IMR-90 (cell line): ENCODE measurements around the gene TCERG1L. TPM values are rescaled to one million over a fixed set of nuclear protein-coding genes. Genes with fewer than 3 reads are reported as not detected.

Source experiments
- ATAC-seq: fragments of 200-7000 bp; cut with Tn5 transposase; 2 replicates; pipeline ENCODE4 v1.9.1; 2020; ENCODE audit warnings: low read depth, mild to moderate bottlenecking, moderate library complexity
- BruUV-seq: library from RNA; stranded (reverse); fragments of 400-500 nt; replicated peaks from 2 replicates; lab custom pipeline; 2021; lab: Mats Ljungman, UMichigan
- CTCF ChIA-PET: fragments of 300-600 bp; formaldehyde crosslinking; extraction: SDS; loops from one replicate; lab custom pipeline; 2021; ENCODE audit warnings: antibody characterized with exemption; lab: Yijun Ruan, JAX
- POLR2A ChIA-PET: fragments of 300-600 bp; sonication (Branson Sonifier 250); formaldehyde crosslinking; loops from one replicate; lab custom pipeline; 2022; ENCODE audit warnings: antibody characterized with exemption; ENCODE audit not compliant: unreplicated experiment; lab: Charles Lee
- DNase-seq: peaks from one replicate; pipeline ENCODE4 v3.0.0; 2013
- H2AFZ ChIP-seq: replicated peaks from 2 replicates; pipeline ENCODE3; 2013; ENCODE audit warnings: low read length, mild to moderate bottlenecking; ENCODE audit not compliant: poor library complexity
- H2AK5ac ChIP-seq: 2 replicates; pipeline ENCODE4 v1.6.1; 2013; ENCODE audit warnings: low read depth, low read length, inconsistent platforms
- H2AK9ac ChIP-seq: replicated peaks from 2 replicates; pipeline ENCODE3; 2013; ENCODE audit warnings: mild to moderate bottlenecking, low read depth, low read length, moderate library complexity; ENCODE audit not compliant: poor library complexity
- H2BK120ac ChIP-seq: 2 replicates; pipeline ENCODE4 v1.6.1; 2013; ENCODE audit warnings: low read depth, low read length, inconsistent platforms
- H2BK15ac ChIP-seq: 3 replicates; pipeline ENCODE4 v1.6.1; 2013; ENCODE audit warnings: low read depth, low read length, inconsistent platforms
- H2BK20ac ChIP-seq: 2 replicates; pipeline ENCODE4 v1.6.1; 2013; ENCODE audit warnings: low read depth, mild to moderate bottlenecking, inconsistent platforms, low read length, moderate library complexity
- H2BK5ac ChIP-seq: 2 replicates; pipeline ENCODE4 v1.6.1; 2013; ENCODE audit warnings: mild to moderate bottlenecking, low read depth, low read length, inconsistent platforms; ENCODE audit not compliant: poor library complexity, severe bottlenecking
- H3K14ac ChIP-seq: replicated peaks from 2 replicates; pipeline ENCODE4 v1.6.1; 2013; ENCODE audit warnings: low read depth, low read length, inconsistent platforms
- H3K18ac ChIP-seq: 2 replicates; pipeline ENCODE4 v1.6.1; 2013; ENCODE audit warnings: low read depth, low read length, control low read depth
- H3K23ac ChIP-seq: 2 replicates; pipeline ENCODE4 v1.6.1; 2013; ENCODE audit warnings: low read depth, low read length, inconsistent platforms
- H3K27ac ChIP-seq: 2 replicates; pipeline ENCODE4 v1.5.1; 2013; ENCODE audit warnings: mild to moderate bottlenecking, control low read depth, low read length; ENCODE audit not compliant: insufficient read depth
- H3K27me3 ChIP-seq: 2 replicates; pipeline ENCODE4 v1.6.1; 2013; ENCODE audit warnings: low read length; ENCODE audit not compliant: control insufficient read depth, insufficient read depth
- H3K36me3 ChIP-seq: 2 replicates; pipeline ENCODE4 v1.6.1; 2013; ENCODE audit warnings: low read length, mixed read lengths; ENCODE audit not compliant: control insufficient read depth, insufficient read depth
- H3K4ac ChIP-seq: 2 replicates; pipeline ENCODE4 v1.6.1; 2013; ENCODE audit warnings: low read depth, low read length, inconsistent platforms
- H3K4me1 ChIP-seq: 2 replicates; pipeline ENCODE4 v1.6.1; 2013; ENCODE audit warnings: low read length, mixed read lengths; ENCODE audit not compliant: control insufficient read depth, insufficient read depth
- H3K4me2 ChIP-seq: 2 replicates; pipeline ENCODE4 v1.6.1; 2013; ENCODE audit warnings: low read depth, mild to moderate bottlenecking, control low read depth, low read length, moderate library complexity
- H3K4me3 ChIP-seq: 2 replicates; pipeline ENCODE4 v1.5.1; 2013; ENCODE audit warnings: low read depth, mild to moderate bottlenecking, control low read depth, low read length, moderate library complexity; ENCODE audit not compliant: insufficient read depth
- H3K56ac ChIP-seq: 2 replicates; pipeline ENCODE4 v1.6.1; 2013; ENCODE audit warnings: low read length, inconsistent platforms; ENCODE audit not compliant: insufficient read depth; ENCODE audit errors: extremely low read depth
- H3K79me1 ChIP-seq, 2 experiments: 2 replicates each; pipeline ENCODE4 v1.6.1; 2013; ENCODE audit warnings: low read length in 2 of 2, inconsistent platforms in 1 of 2, low read depth in 1 of 2
- H3K9ac ChIP-seq: 2 replicates; pipeline ENCODE4 v1.6.1; 2013; ENCODE audit warnings: low read depth, low read length, control low read depth
- H3K9me1 ChIP-seq: 2 replicates; pipeline ENCODE4 v1.6.1; 2013; ENCODE audit warnings: low read length, inconsistent platforms; ENCODE audit not compliant: insufficient read depth
- H3K9me3 ChIP-seq: 2 replicates; pipeline ENCODE4 v1.6.1; 2013; ENCODE audit warnings: low read length; ENCODE audit not compliant: control insufficient read depth, insufficient read depth
- H4K20me1 ChIP-seq: 2 replicates; pipeline ENCODE4 v1.6.1; 2013; ENCODE audit warnings: low read length, inconsistent platforms; ENCODE audit not compliant: insufficient read depth
- H4K5ac ChIP-seq: 2 replicates; pipeline ENCODE4 v1.6.1; 2013; ENCODE audit warnings: mild to moderate bottlenecking, low read depth, low read length, control low read depth
- H4K8ac ChIP-seq, 2 experiments: 2 replicates each; pipeline ENCODE4 v1.6.1; 2013; ENCODE audit warnings: low read depth in 2 of 2, low read length in 2 of 2, control low read depth in 1 of 2, inconsistent platforms in 1 of 2
- H4K91ac ChIP-seq: 2 replicates; pipeline ENCODE4 v1.6.1; 2013; ENCODE audit warnings: low read depth, low read length, inconsistent platforms; ENCODE audit not compliant: insufficient read depth
- CEBPB ChIP-seq: IDR thresholded peaks from 2 replicates; pipeline ENCODE4 v1.6.1; 2012; ENCODE audit warnings: low read depth, low read length, improper control_type of control experiment
- MAFK ChIP-seq: IDR thresholded peaks from 2 replicates; pipeline ENCODE4 v1.6.1; 2012; ENCODE audit warnings: low read depth, low read length, improper control_type of control experiment
- RCOR1 ChIP-seq: IDR thresholded peaks from 2 replicates; pipeline ENCODE4 v1.6.1; 2012; ENCODE audit warnings: mild to moderate bottlenecking, low read length, improper control_type of control experiment; ENCODE audit not compliant: insufficient replicate concordance
- WGBS, 2 experiments: methylation state at CpG; one replicate each; pipeline versions ENCODE4 v1.1.5 to v1.1.7; 2013; ENCODE audit warnings: missing lambda C conversion rate in 2 of 2; ENCODE audit not compliant: insufficient read length in 1 of 2; ENCODE audit errors: extremely low coverage in 2 of 2; 5-methylcytosine and 5-hydroxymethylcytosine counted together
- dilution Hi-C: fragments of 300-500 bp; cut with HindIII; formaldehyde crosslinking; loops from one replicate; pipeline ENCODE4 v1.14.3; 2018; ENCODE audit warnings: low sequenced_read_pairs; ENCODE audit not compliant: unreplicated experiment
- in situ Hi-C: fragments of 300-500 bp; cut with MboI; formaldehyde crosslinking; loops from 3 replicates; pipeline ENCODE4 v1.14.3; 2019; ENCODE audit warnings: low sequenced_read_pairs, inconsistent platforms, mixed read lengths
- intact Hi-C: fragments of 100-400 bp; cut with micrococcal nuclease; formaldehyde crosslinking; loops from 2 replicates; pipeline ENCODE4 v1.10.0; 2022
- polyA plus RNA-seq, 3 experiments: library from polyadenylated mRNA; depleted of rRNA; stranded (reverse); fragments of >200 nt; gene quantifications; 2 replicates each; pipeline ENCODE4 v1.2.3, GENCODE V29; 2012; ENCODE audit warnings: low replicate concordance in 1 of 3
- total RNA-seq: library from RNA; depleted of rRNA; stranded (reverse); fragments of >200 nt; gene quantifications from 2 replicates; pipeline ENCODE4 v1.2.3, GENCODE V29; 2012
- TF ChIP-seq, protein P1 (sequence below): conservative IDR thresholded peaks from 2 replicates; pipeline ENCODE4 v1.5.1; 2012; ENCODE audit warnings: mild to moderate bottlenecking, low read depth, low read length, improper control_type of control experiment
- TF ChIP-seq, protein P2 (sequence below): fragments of 150-350 bp; IDR thresholded peaks from 2 replicates; pipeline ENCODE4 v1.6.1; 2016; ENCODE audit warnings: low read depth, mild to moderate bottlenecking, low read length, moderate library complexity, borderline replicate concordance

Gene TCERG1L
- total and polyA plus RNA-seq, 2 of the 4 experiments (the other 2 are of a cell fraction): not detected

DNA sequence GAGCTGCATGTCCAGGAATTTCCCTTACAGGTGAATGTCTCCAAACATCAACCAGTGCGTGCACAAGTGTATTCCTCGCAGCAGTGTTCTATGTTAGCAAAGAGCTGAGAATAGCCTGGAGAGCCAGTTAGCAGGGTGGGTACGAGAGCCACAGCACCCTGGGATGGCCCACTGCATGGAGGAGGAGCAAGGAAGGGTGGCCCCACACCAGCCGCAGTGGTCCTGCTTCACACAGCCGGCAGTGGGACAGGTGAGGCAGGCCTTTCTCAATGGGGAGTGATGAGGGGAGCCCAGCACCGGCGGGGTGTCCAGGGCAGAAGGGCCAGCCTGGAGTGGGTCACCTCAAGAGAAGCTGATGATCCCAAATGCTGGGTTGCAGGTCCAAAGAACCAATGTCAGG lies 240.7 kb downstream of the TCERG1L start:
- no peaks in the 10 kb centered on the region for H3K36me3 ChIP-seq
- intact Hi-C loops: no loop called here
- peaks cover 35% of the 10 kb centered on the region for H3K9me3 ChIP-seq
- no peak overlapping the region for H2AK5ac ChIP-seq
- no peak overlapping the region for H3K4me2 ChIP-seq
- no peak overlapping the region for H3K9ac ChIP-seq
- 39% methylated on average over 5 of the region's 7 CpGs; no CpG with 5 or more reads in 1 of the 2 experiments for WGBS, 2 experiments
- no peak overlapping the region for H2BK20ac ChIP-seq
- H3K4ac ChIP-seq: no peak overlapping the region
- no peaks in the 10 kb centered on the region for H3K27me3 ChIP-seq
- H3K56ac ChIP-seq: no peak overlapping the region
- TF ChIP-seq CEBPB: no peak
- TF ChIP-seq, protein P1, sequence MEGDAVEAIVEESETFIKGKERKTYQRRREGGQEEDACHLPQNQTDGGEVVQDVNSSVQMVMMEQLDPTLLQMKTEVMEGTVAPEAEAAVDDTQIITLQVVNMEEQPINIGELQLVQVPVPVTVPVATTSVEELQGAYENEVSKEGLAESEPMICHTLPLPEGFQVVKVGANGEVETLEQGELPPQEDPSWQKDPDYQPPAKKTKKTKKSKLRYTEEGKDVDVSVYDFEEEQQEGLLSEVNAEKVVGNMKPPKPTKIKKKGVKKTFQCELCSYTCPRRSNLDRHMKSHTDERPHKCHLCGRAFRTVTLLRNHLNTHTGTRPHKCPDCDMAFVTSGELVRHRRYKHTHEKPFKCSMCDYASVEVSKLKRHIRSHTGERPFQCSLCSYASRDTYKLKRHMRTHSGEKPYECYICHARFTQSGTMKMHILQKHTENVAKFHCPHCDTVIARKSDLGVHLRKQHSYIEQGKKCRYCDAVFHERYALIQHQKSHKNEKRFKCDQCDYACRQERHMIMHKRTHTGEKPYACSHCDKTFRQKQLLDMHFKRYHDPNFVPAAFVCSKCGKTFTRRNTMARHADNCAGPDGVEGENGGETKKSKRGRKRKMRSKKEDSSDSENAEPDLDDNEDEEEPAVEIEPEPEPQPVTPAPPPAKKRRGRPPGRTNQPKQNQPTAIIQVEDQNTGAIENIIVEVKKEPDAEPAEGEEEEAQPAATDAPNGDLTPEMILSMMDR: no peak
- no peak for TF ChIP-seq RCOR1
- TF ChIP-seq, protein P2, sequence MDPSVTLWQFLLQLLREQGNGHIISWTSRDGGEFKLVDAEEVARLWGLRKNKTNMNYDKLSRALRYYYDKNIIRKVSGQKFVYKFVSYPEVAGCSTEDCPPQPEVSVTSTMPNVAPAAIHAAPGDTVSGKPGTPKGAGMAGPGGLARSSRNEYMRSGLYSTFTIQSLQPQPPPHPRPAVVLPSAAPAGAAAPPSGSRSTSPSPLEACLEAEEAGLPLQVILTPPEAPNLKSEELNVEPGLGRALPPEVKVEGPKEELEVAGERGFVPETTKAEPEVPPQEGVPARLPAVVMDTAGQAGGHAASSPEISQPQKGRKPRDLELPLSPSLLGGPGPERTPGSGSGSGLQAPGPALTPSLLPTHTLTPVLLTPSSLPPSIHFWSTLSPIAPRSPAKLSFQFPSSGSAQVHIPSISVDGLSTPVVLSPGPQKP: no peak
- no peak for TF ChIP-seq MAFK
- BruUV-seq: no TSS peak
- H2AFZ ChIP-seq: no peak overlapping the region
- H2AK9ac ChIP-seq: no peak overlapping the region
- H3K18ac ChIP-seq: no peak overlapping the region
- no peaks in the 10 kb centered on the region for H3K79me1 ChIP-seq
- ATAC-seq: no peak
- H4K91ac ChIP-seq: no peak overlapping the region
- DNase-seq: no peak
- H3K4me3 ChIP-seq: no peak overlapping the region
- H3K23ac ChIP-seq: no peak overlapping the region
- H2BK5ac ChIP-seq: no peak overlapping the region
- H2BK15ac ChIP-seq: no peak overlapping the region
- no peak overlapping the region for H4K8ac ChIP-seq
- ChIA-PET POLR2A (no interaction called here), CTCF (no interaction called here)
- in situ Hi-C loops: no loop called here
- H3K14ac ChIP-seq: no peak overlapping the region
- no peaks in the 10 kb centered on the region for H3K4me1 ChIP-seq
- dilution Hi-C loops: no loop called here
- no peak overlapping the region for H4K5ac ChIP-seq
- H3K9me1 ChIP-seq: no peaks in the 10 kb centered on the region
- no peak overlapping the region for H2BK120ac ChIP-seq
- no peak overlapping the region for H3K27ac ChIP-seq
- H4K20me1 ChIP-seq: no peaks in the 10 kb centered on the region
